ENCODE data around the gene BAZ1B.
"Not testable (repeated sequence)": the region's sequence is repeated elsewhere in the genome, so short reads cannot be mapped to it uniquely, and the experiment has no call there.

The BAZ1B gene

DNA sequence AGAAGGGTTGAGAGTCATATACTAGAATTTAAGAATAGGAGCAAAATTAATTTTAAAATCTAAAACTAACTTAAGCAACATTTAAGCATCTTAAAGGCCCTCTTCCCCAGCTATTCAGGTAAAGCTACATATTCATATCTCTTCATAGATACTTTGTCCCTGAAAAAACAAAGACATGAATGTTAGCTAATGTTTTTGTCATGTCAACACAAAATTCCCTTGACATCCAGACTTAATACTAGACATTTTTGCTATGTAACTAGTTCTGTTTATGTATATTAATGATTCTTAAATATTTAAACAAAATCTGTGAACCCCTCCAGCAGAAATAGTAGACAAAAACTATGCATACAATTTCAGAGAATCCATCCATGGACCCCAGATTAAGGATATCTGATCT is 43.5 kb downstream of the BAZ1B start:
- DNase-seq (ENCODE audit: low read depth) = no peak
- no peak overlapping the region for H3K4me3 ChIP-seq (ENCODE audit: low read depth, low read length)
- TF ChIP-seq, protein P1, sequence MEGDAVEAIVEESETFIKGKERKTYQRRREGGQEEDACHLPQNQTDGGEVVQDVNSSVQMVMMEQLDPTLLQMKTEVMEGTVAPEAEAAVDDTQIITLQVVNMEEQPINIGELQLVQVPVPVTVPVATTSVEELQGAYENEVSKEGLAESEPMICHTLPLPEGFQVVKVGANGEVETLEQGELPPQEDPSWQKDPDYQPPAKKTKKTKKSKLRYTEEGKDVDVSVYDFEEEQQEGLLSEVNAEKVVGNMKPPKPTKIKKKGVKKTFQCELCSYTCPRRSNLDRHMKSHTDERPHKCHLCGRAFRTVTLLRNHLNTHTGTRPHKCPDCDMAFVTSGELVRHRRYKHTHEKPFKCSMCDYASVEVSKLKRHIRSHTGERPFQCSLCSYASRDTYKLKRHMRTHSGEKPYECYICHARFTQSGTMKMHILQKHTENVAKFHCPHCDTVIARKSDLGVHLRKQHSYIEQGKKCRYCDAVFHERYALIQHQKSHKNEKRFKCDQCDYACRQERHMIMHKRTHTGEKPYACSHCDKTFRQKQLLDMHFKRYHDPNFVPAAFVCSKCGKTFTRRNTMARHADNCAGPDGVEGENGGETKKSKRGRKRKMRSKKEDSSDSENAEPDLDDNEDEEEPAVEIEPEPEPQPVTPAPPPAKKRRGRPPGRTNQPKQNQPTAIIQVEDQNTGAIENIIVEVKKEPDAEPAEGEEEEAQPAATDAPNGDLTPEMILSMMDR (conservative IDR thresholded peaks at IDR 0.05; ENCODE audit: low read depth, low read length) = no peak

DNA sequence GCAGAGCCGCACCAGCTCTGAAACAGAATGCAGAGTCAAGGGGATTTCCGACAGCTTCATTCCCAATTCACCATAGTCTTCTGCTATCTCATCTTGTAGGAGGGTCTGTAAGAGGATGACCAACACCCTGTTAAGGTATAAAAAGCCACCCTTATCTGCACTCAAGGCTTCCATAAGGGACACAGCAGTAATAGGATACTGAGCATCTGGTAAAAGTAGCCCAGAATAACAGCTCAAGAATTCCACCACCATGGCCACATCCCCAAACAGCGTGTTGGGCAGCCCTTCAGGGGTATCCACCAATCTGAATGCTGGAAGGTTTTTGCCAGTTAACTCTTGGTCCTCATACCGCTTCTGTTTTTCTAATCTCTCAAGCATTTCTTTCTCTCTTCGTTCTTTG is 44.7 kb downstream of the BAZ1B start:
- no peak overlapping the region for H3K4me3 ChIP-seq (ENCODE audit: low read depth, low read length)
- DNase-seq (ENCODE audit: low read depth) = no peak
- TF ChIP-seq, protein P1 (conservative IDR thresholded peaks at IDR 0.05; ENCODE audit: low read depth, low read length) = no peak

DNA sequence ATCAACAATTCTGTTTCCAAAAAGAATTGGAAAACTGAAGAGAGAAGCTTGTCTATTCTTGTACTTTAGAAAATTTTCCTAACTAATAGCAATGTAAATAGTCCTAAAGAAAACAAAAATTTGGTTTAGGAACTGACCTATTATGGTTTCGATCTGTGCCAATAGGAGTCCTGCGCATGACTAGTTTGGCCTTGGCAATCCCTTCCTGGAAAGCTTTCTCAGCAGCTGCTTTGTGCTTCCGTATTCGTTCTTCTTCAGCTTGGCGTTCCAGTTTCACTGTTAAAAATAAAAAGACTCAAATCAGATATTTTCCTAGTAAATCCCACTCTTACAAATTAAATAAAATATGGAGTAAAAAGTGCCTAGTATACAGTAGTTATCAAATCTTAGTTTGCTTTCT is 51.9 kb downstream of the BAZ1B start:
- DNase-seq (ENCODE audit: low read depth) = no peak
- TF ChIP-seq, protein P1 (conservative IDR thresholded peaks at IDR 0.05; ENCODE audit: low read depth, low read length) = no peak
- no peak overlapping the region for H3K4me3 ChIP-seq (ENCODE audit: low read depth, low read length)

DNA sequence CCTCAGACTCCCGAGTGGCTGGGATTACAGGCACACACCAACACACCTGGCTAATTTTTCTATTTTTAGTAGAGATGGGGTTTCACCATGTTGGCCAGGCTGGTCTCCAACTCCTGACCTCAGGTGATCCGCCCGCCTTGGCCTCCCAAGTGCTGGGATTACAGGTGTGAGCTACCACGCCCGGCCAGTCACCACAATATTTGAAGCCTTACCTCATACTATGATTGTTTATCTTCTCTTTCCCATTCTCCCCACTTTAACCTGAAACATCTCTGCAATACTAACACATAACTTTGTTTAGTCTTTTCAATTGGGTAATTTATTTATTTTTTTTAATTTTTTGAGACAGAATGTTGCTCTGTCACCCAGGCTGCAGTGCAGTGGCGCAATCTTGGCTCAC is 55.0 kb downstream of the BAZ1B start:
- DNase-seq (ENCODE audit: low read depth); H3K4me3 ChIP-seq (ENCODE audit: low read depth, low read length): not testable (repeated sequence)

DNA sequence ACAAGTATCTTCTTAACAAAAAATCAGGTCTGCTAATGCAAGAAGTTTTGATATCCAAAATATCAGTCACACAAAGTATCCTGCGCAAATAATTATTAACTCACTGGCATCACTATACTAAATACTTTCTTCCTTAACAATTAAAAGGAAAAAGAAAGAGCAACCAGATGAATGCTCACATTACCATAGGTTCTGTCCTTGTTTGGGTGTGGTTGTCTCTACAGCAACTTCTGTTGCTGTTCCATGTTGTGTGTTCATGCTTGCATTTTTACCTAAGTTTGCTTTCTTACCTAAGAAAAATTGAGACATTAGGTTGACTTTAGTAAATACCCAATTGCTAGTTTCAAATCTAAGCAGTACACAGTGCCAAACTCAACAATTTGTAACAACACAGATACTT is 56.0 kb downstream of the BAZ1B start:
- H3K4me3 ChIP-seq (ENCODE audit: low read depth, low read length) = no peak overlapping the region
- no peak for DNase-seq (ENCODE audit: low read depth)
- TF ChIP-seq, protein P1 (conservative IDR thresholded peaks at IDR 0.05; ENCODE audit: low read depth, low read length) = no peak

DNA sequence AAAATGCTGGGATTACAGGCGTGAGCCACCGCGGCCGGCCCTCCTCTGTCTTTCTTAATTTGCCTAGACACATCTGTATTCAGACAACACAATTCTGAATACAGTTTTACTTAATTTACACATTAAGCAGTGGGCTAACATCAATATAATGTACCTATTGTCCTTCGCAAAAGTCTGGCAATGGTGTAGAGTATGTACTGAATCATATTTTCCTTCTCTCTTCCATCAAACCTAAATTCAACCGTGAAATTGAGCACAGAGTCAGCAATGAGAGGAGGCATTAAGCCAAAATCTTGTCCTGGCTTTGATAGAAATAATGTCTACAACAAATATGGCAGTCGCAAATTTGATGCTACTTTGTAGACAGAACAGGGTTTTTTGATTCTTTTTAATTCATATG is 58.1 kb downstream of the BAZ1B start:
- DNase-seq (ENCODE audit: low read depth) = no peak
- no peak overlapping the region for H3K4me3 ChIP-seq (ENCODE audit: low read depth, low read length)
- TF ChIP-seq, protein P1 (conservative IDR thresholded peaks at IDR 0.05; ENCODE audit: low read depth, low read length) = no peak

DNA sequence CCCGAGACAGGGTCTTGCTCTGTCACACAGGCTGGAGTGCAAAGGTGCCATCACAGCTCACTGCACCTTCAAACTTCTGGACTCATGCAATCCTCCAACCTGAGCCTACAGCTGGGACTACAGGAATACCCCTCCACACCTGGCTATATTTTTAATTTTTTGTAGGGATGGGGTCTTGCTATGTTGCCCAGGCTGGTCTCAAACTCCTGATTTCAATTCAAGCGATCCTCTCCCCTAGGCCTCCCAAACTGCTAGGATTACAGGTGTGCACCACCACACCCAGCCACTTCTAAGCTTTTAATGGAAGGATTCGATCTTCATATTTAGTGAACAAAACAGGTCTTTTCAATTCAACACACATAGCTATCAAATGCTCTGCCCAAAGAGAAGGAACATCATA is 58.8 kb downstream of the BAZ1B start:
- TF ChIP-seq, protein P1 (conservative IDR thresholded peaks at IDR 0.05; ENCODE audit: low read depth, low read length) = no peak
- H3K4me3 ChIP-seq (ENCODE audit: low read depth, low read length) = no peak overlapping the region
- no peak for DNase-seq (ENCODE audit: low read depth)

DNA sequence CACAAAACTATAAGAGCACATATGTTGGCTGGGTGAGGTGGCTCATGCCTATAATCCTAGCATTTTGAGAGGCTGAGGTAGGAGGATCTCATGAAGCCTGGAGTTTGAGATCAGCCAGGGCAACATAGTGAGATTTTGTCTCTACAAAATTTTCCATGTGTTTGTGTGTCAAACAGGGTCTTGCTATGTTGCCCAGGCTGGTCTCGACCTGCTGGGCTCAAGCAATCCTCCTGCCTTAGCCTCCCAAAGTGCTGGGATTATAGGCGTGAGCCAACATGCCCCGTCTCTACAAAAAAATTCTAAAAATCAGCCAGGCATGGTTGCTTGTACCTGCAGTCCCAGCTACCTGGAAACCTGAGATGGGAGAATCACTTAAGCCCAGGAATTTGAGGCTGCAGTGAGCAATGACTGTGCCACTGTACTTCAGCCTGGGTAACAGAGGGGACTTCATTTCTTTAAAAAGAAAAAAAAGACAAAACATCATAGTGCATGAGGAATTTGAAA is 60.3 kb downstream of the BAZ1B start:
- no peak for DNase-seq (ENCODE audit: low read depth)
- TF ChIP-seq, protein P1 (conservative IDR thresholded peaks at IDR 0.05; ENCODE audit: low read depth, low read length) = no peak
- no peak overlapping the region for H3K4me3 ChIP-seq (ENCODE audit: low read depth, low read length)
